HG03432 (cell line): ENCODE measurements around the gene RAB40B.

Experiments
- ATAC-seq: cut with Tn5 transposase; IDR thresholded peaks from one replicate; pipeline ENCODE4 v1.9.1; 2021; ENCODE audit warnings: mild to moderate bottlenecking, moderate library complexity; ENCODE audit not compliant: unreplicated experiment

The RAB40B gene

DNA sequence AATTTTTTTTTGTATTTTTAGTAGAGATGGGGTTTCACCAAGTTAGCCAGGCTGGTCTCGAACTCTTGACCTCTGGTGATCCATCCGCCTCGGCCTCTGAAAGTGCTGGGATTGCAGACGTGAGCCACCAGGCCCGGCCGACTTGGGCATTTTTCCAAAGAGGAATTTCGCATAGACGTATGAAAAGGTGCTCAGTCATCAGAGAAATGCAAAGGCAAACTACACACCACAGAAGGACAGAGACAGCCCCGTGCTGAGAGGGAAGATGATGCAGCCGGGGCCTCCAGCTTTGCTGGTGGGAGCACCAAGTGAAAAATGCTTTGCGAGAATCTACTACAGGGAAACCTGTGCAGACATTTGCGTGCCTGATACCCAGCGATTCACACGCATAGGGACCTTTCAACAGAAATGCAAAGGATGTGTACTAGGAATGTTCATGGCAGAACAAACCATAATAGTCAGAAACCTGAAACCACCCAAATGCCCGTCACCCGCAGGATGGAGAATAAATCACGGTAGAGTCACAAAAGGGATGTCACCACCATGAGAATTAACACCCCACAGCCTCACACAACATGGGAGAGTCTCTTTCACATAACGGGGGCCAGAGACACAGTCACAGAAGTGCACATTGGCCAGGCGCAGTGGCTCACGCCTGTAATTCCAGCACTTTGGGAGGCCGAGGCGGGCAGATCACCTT, 5.2 kb downstream of the RAB40B start:
- ATAC-seq, result no peak

DNA sequence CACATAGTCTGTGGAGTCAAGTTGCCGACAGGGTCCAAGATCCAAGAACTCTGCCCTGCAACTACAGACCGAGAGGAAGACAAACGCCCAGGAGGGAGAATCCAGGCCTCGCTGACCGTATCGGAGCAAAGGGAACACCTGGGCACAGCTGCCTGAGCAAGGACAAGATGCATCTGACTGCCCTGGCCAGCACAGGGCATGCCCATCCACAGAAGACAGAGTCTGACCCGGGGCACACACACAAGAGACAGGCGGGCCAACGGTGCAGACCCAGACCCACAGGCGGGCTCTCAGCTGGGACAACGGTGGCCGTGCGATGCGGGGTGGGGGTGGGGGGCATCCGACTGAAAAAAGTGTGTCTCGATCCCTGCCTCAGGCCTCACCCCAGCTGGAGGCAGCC, 6.2 kb downstream of the RAB40B start:
- no peak for ATAC-seq

- no peak for ATAC-seq
These were observed 6.8 kb downstream of the RAB40B start for GRCh38 chr17:82691714-82692113.

GRCh38 chr17:82690786-82691489, 7.6 kb downstream of the RAB40B start:
- no peak for ATAC-seq

- no peak for ATAC-seq
These were observed 9.4 kb downstream of the RAB40B start for GRCh38 chr17:82689077-82689476.

GRCh38 chr17:82687871-82688270, 10.6 kb downstream of the RAB40B start:
- ATAC-seq, result no peak

DNA sequence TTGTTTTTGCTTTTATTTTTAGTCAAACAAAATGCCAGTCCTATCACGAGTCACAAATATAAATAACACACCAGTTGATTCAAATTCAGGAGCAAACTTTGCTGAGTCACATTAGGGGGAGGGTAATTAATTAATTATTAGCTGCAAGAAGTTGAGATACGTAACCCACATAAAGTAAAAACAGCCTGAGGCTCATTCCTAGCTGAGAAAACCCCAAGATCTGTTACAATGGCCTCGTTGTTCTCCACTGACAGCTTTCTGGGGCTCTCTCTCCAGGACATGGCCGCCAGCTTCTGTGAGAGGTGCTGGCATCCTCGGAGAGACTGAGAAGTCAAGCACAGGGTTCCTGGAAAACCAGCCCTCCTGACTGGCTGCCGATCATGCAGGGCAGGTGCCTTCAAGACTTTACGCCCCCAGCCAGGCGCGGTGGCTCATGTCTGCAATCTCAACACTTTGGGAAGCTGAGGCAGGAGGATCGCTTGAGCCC, 11.1 kb downstream of the RAB40B start:
- ATAC-seq, result no peak

GRCh38 chr17:82686366-82687324, 11.9 kb downstream of the RAB40B start:
- no peak for ATAC-seq

- ATAC-seq, result no peak
These were observed 13.2 kb downstream of the RAB40B start for GRCh38 chr17:82685291-82685690.

GRCh38 chr17:82684228-82684841, 14.2 kb downstream of the RAB40B start:
- no peak for ATAC-seq

- no peak for ATAC-seq
These were observed 15.0 kb downstream of the RAB40B start for GRCh38 chr17:82683534-82683933.

- no peak for ATAC-seq
These were observed 17.0 kb downstream of the RAB40B start for GRCh38 chr17:82681547-82681946.

- ATAC-seq, result no peak
These were observed 18.7 kb downstream of the RAB40B start for GRCh38 chr17:82679586-82680465.

DNA sequence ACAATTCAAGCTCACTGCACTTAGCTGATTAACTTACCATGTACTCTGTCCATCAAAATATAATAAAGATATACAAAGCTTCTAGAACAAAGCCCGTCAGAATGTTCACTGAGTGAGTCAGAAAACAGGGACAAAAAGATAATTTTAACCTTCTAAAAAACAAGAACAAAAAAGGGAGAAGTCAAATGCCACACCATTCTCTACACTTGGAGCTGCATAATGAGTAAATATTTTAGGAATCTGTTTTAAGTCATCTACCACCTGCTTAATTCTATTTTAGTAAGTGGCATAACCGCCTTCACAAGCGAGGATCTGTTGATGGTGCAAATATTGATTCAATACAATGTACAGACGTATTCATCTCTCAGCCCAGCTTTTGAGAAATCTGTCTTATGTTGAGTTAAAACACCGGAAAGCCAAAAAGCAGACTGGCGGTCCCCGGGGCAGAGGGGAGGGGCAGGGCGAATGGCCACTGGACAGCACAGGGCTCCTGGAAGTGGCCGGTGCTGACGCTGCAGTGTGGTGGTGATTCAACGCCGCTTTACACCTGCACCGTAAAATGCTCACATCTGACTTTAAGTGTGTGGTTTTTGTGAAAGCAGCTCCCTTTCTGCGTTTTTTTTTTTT, 20.1 kb downstream of the RAB40B start:
- ATAC-seq, result no peak

- no peak for ATAC-seq
These were observed 21.1 kb downstream of the RAB40B start for GRCh38 chr17:82677353-82677925.

DNA sequence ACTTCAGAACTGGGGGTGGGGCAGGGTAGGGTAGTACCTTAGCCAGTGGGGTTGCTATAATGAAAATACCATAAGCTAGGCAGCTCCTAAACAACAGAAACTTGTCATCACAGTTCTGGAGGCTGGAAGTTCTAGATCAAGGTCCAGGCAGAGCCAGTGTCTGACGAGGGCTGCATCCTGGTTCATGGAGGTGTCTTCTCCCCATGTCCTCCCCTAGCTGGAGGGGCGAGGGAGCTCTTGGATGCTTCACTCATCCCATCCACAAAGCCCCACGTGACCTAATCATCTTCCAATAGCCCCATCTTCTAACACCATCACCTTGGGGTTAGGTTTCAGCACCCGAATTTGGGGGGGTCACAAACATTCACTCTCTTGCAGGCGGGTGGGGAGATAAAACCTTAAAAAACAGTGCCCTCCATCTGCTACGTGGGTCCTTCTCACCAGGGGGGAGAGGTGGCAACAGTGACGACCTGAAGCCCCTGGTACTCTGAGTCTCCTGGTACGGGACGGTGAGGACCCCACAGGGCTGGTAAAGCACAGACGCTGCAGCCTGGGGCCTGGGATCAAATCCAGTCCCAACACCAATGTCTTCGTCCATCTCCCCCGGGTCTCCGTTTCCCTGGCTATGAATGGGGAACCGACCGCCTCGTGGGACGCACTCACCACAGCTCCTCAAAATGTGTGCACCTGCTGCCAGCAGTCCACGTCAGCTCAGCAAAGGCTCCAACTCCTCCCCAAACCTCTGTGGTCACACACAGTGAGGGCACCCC, 22.8 kb downstream of the RAB40B start:
- ATAC-seq, result no peak

DNA sequence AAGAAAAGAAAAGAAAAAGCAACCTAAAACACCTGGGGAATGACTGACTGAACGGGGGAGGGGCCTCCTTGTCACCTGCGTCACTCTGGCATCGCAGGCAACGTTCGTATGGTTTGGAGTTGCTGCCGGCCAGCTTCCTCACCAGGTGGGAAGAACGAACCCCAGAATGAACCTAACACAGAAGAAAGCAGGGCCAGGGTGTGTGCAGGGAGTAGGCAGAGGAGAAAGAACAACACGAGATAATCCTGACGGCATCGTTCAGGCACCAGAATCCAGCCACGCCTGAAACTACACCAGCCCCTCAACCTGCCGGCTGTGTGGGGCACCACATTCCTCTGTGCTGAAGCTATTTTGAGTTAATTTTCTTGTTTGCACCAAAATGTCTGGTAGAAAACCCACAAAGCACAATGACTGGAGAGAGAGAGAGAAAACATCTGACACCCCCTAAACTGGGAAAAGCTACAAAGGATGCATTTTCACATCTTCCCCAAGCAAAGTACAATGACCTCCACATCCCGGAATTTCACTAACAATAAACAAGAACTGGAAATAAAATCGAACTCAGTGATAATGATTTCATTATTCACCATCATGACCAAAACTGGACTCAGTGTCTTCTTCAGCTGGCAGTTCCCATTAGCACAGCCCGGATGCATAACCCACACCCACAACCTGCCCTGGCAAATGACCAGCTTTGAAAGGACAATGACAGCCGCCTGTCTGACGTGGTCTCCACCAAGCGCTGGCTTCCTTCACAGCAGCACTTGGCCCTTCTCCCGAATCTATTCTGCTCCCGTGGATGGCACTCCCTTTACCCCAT, 23.6 kb downstream of the RAB40B start:
- ATAC-seq, result no peak
